Endothelial cell of hepatic sinusoid (primary cell): ENCODE results near the gene CDC6.
"Not testable (repeated sequence)": the region's sequence is repeated elsewhere in the genome, so short reads cannot be mapped to it uniquely, and the experiment has no call there.

Experiments used
- in situ Hi-C: cut with HindIII; loops from 2 replicates; pipeline ENCODE4 v1.10.0; 2017; ENCODE audit warnings: low sequenced_read_pairs

The CDC6 gene

DNA sequence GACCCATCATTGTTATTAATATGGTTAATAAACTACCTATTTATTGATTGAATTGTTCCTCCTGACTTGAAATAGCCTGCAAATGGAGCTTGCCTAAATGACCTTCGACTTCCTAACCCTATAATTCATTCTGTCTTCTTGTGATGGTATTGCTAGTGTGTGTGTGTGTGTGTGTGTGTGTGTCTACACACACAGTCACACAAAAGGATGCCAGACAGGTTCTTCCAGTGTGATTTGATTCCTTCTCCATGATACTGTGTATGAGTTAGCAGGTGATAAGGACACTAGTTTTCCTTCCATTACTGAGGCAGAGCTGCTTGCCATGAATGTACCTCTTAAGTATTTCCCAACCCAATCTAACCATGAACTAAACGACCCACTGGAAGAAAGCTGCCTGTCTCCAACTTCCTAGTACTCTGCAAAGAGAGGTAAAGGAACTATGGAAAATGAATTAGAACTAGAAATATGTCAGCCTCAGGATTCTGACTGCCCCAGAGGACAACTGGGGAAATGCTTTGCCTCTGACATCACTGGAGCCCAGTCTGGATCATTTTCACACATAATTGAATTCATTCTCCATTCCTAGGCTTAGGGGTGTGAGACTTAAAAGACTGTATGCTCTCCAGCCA, 3.5 kb upstream of the CDC6 start:
- in situ Hi-C loops: no loop called here

- in situ Hi-C loops: no loop called here
These were observed 1.2 kb upstream of the CDC6 start for GRCh38 chr17:40286473-40286872.

DNA sequence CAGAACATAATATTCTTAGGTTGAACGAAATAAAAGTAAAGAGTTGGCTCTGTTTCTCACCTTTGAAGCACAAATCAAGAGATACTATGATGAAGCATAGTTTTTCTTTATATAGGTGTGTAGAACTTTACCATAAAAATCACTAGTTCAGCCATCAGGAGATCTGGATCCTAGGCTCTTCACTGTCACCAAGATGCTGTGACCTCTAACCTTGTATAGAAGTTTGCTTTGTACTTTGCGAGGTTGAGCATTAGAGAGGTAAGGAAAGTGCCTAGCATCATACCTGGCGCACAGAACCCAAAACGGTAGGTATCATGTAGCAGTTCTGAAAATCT, 553 bp upstream of the CDC6 start:
- in situ Hi-C loops: no loop called here

GRCh38 chr17:40290629-40291280, 3.1 kb downstream of the CDC6 start:
- in situ Hi-C loops: no loop called here

DNA sequence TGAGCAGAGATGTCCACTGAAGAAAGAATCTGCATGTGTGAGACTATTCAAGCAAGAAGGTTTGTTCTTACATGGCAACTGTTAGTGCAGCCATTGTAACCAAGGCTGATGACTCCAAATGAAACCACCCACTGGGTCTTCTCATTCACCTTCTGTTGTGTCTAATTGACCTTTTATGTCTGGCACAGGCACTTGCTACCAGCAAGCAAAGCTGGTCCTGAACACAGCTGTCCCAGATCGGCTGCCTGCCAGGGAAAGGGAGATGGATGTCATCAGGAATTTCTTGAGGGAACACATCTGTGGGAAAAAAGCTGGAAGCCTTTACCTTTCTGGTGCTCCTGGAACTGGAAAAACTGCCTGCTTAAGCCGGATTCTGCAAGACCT, 3.6 kb downstream of the CDC6 start:
- in situ Hi-C loops: no loop called here

- in situ Hi-C loops: no loop called here
These were observed 5.7 kb downstream of the CDC6 start for GRCh38 chr17:40293363-40293762.

- in situ Hi-C loops: no loop called here
These were observed 8.1 kb downstream of the CDC6 start for GRCh38 chr17:40295488-40296436.

DNA sequence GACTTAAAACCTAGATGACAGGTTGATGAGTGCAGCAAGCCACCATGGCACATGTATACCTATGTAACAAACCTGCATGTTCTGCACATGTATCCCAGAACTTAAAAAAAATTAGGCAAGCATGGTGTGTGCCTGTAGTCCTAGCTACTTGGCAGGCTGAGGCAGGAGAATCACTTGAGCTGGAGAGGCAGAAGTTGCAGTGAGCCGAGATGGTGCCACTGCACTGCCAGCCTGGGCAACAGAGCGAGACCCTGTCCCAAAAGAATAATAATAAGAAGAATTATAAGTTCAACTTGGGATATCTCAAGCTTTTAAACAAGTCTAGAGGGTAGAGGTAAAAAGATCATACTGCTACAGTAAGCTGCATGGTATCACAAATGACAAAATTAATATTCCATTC, 9.8 kb downstream of the CDC6 start:
- in situ Hi-C loops: no loop called here

DNA sequence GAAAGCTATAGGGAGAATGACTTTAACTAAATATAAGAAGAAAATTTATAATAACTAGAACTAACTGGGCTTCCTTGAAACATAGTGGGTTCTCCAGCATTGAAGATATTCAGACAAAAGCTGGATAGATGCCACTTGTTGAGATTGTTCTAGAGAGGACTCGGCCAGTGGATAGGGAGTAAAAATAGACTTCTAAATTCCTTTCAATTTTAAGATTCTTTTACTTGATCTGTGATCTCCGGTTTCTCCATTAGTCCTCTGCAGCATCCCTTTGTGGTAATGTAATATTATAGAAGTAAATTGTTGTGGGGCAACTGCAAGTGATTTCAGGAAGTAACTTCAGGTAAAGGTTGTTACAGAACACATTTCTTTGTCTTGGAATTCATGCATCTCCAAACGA, 11.0 kb downstream of the CDC6 start:
- in situ Hi-C loops: no loop called here

DNA sequence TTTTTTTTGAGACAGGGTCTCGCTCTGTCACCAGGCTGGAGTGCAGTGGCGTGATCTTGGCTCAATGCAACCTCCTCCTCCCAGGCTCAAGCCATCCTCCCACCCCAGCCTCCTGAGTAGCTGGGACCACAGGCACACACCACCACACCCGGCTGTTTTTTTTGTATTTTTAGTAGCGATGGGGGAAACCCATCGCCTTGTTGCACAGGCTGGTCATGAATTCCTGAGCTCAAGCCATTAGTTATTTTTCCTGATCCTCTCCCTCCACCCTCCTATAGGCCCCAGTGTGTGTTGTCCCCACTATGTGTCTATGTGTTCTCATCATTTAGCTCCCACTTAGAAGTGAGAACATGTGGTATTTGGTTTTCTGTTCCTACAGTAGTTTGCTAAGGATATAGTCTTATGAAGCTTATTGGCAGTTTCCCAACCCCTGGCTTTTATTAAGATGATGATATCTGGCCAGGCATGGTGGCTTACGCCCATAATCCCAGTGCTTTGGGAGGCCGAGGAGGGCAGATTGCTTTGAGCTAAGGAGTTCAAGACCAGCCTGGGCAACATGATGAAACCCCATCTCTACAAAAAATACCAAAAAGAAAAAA, 11.6 kb downstream of the CDC6 start:
- in situ Hi-C loops: not testable (repeated sequence)

DNA sequence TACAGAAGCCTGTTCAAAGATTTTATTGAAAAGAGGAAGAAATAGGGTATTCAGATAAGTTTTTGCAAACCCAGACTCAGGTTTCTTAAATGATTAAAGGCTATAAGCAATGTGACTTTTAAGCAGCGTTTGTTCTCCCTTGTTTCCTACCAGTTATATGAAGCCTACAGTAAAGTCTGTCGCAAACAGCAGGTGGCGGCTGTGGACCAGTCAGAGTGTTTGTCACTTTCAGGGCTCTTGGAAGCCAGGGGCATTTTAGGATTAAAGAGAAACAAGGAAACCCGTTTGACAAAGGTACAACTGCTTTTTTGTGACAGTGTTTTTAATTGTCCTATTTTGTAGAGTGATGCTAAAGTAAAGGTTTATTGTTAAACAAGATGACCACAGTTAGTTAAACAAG, 13.6 kb downstream of the CDC6 start:
- in situ Hi-C loops: loop anchor here (5.0 kb wide), 3 partner anchors 61 to 261 kb away; partner anchors contain the start of genes GJD3 and TOP2A

DNA sequence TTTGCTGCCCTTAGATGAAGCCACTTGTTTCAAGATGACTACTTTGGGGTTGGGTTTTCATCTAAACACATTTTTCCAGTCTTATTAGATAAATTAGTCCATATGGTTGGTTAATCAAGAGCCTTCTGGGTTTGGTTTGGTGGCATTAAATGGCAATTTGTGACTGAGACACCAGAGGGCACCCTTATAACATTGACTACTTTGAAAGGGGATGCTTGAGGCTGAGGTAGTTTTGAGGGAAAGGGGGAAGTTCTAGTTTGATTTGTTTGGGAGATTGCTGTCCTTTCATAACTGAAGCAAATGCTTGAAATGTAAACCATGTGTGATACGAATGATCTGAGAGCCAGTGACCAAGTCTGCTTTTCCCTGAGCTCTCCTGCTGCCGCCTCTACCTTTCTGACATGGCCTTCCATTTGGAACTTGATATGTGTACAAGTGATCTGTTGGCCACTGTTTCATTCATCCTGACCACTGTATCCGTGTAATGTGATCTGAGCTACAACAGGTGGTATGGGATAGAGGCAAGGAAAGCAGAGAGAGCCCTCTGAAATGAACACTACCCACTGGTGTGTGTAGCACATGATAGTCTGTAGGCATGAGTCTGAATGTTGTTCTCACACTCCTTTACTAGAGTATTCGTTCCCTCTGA, 15.5 kb downstream of the CDC6 start:
- in situ Hi-C loops: loop anchor here (5.0 kb wide), 3 partner anchors 59 to 259 kb away; partner anchors contain the start of genes GJD3 and TOP2A

DNA sequence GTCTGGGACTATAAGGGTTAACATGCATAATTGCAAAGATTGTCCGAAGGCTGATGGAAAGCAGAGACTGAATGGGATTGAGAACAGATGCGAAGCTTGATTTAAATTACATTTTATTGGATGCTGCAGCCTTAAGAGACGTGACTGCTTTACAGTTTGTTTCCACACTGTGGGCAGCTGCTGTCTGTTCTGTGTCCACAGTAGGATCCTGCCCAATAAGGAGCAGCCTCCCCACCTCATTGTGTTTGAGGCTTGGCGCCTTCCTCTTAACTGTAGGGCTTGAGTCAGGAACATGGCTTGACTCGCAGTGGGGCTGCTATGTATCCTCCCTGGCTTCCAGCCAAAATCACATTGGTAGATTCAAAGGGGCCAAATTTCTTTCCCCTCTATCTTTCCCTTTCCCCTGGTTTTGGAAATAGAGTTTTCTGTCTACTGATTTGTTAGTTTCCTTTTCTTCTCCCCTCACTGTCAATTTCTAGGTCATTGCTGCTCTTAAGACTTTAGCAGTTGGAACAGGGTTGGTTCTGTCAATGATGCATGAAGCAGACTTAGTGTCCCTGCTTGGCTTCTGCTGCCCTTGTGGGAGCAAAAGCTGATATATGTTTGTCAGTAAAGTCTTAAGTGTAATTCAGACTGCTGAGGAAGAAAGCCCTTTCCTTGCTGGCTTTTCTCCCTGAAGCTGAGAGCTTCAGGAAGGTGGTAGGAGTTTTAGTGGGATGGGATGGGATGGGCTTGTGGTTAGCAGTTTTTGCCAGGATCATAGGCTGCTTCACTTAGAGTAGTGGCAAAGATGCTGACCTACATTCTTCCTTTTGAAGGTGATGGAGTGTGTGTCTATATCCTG, 16.3 kb downstream of the CDC6 start:
- in situ Hi-C loops: loop anchor here (5.0 kb wide), 3 partner anchors 58 to 258 kb away; partner anchors contain the start of genes GJD3 and TOP2A

- in situ Hi-C loops: loop anchor here (5.0 kb wide), 3 partner anchors 58 to 258 kb away; partner anchors contain the start of genes GJD3 and TOP2A
These were observed 16.8 kb downstream of the CDC6 start for GRCh38 chr17:40304552-40304863.

GRCh38 chr17:40304866-40305265, 17.2 kb downstream of the CDC6 start:
- in situ Hi-C loops: loop anchor here (5.0 kb wide), 3 partner anchors 57 to 257 kb away; partner anchors contain the start of genes GJD3 and TOP2A

GRCh38 chr17:40306395-40306794, 18.7 kb downstream of the CDC6 start:
- in situ Hi-C loops: no loop called here

GRCh38 chr17:40307001-40307730, 19.5 kb downstream of the CDC6 start:
- in situ Hi-C loops: no loop called here

- in situ Hi-C loops: no loop called here
These were observed 20.1 kb downstream of the CDC6 start for GRCh38 chr17:40307740-40308239.
